Measurements from ENCODE around the gene ARHGAP22. TPM values are rescaled to one million over a fixed set of nuclear protein-coding genes. Genes with fewer than 3 reads are reported as not detected.

Gene ARHGAP22
- total and polyA plus RNA-seq, 2 experiments from 2014 or later: 41.9 to 44.4 TPM

- in situ Hi-C loops (cut with MboI): no loop called here
- Histone ChIP-seq H3K27ac (no peak overlapping the region), H3F3A (ENCODE audit: insufficient read depth) (0 out of 2 replicates have a peak, but pooled peaks cover 2% of the 10 kb centered on the region), H3K4me1 (ENCODE audit: insufficient read depth) (no peaks in the 10 kb centered on the region), H3K4me3 (no peak overlapping the region), H3K27me3 (replicated peaks; ENCODE audit: insufficient read depth) (no peaks in the 10 kb centered on the region), H3K4me2 (ENCODE audit: unreplicated experiment) (no peak overlapping the region), H3K9ac (no peak overlapping the region), H3K79me2 (ENCODE audit: insufficient read depth) (peaks cover 97% of the 10 kb centered on the region), H2AFZ (no peak overlapping the region), H4K20me1 (ENCODE audit: insufficient read depth) (peaks cover 29% of the 10 kb centered on the region), H3K9me3 (ENCODE audit: low read depth) (no peaks in the 10 kb centered on the region), H3K9me2 (ENCODE audit: insufficient read depth) (no peaks in the 10 kb centered on the region), H3K36me3 (ENCODE audit: low read depth) (peaks cover 3% of the 10 kb centered on the region; the same call in 1 of the 2 replicates)
- DNase-seq: no peak
- WGBS, 2 experiments (ENCODE audit: low coverage in 1 of 2, low lambda C conversion rate in 2 of 2, missing lambda C conversion rate in 2 of 2): 96 to 97% methylated on average over 17 of the region's 17 CpGs
- TF ChIP-seq EZH2phosphoT487 (IDR thresholded peaks at IDR 0.05; ENCODE audit: insufficient read depth, low read depth) (no peak), EZH2 (IDR thresholded peaks at IDR 0.05; ENCODE audit: insufficient read depth, poor library complexity, severe bottlenecking) (no peak)
Observed at GRCh38 chr10:48508791-48509772, 95.8 kb downstream of the ARHGAP22 start.

- Histone ChIP-seq H3K79me2 (ENCODE audit: insufficient read depth) (peaks cover 97% of the 10 kb centered on the region), H3K27me3 (replicated peaks; ENCODE audit: insufficient read depth) (no peaks in the 10 kb centered on the region), H3K27ac (no peak overlapping the region), H3K4me2 (ENCODE audit: unreplicated experiment) (no peak overlapping the region), H3F3A (ENCODE audit: insufficient read depth) (no peaks in the 10 kb centered on the region), H2AFZ (no peak overlapping the region), H4K20me1 (ENCODE audit: insufficient read depth) (peaks cover 24% of the 10 kb centered on the region), H3K4me1 (ENCODE audit: insufficient read depth) (no peaks in the 10 kb centered on the region), H3K36me3 (ENCODE audit: low read depth) (no peaks in the 10 kb centered on the region), H3K9ac (no peak overlapping the region), H3K9me3 (ENCODE audit: low read depth) (no peaks in the 10 kb centered on the region), H3K9me2 (ENCODE audit: insufficient read depth) (no peaks in the 10 kb centered on the region), H3K4me3 (no peak overlapping the region)
- in situ Hi-C loops (cut with MboI): no loop called here
- TF ChIP-seq EZH2 (IDR thresholded peaks at IDR 0.05; ENCODE audit: insufficient read depth, poor library complexity, severe bottlenecking): no peak
- no peak for TF ChIP-seq EZH2phosphoT487 (IDR thresholded peaks at IDR 0.05; ENCODE audit: insufficient read depth, low read depth)
- DNase-seq: peak; percentile 34
- WGBS, 2 experiments (ENCODE audit: low coverage in 1 of 2, low lambda C conversion rate in 2 of 2, missing lambda C conversion rate in 2 of 2): 72 to 79% methylated on average over 6 to 7 of the region's 7 CpGs
Observed at GRCh38 chr10:48507933-48508790, 96.7 kb downstream of the ARHGAP22 start.

DNA sequence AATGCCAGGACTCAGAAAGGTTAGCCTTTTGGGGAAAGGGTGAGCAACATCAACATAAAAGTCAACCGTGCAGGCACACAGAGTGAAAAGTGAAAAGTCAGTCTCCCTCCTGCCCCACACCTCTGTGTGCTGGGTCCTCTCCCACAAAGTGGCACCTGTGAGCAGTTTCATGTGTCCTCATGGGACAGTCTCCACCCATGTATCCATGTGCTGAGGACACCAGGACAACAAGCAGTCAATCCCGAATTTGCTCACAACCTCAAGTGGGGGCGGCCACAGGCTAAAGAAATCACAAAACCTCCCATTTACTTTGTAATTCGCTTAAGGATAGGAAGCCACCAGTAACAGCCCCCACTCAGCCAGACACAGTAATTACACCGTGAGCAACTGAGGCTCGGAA, 97.4 kb downstream of the ARHGAP22 start:
- H3K9me2 ChIP-seq (ENCODE audit: insufficient read depth): no peaks in the 10 kb centered on the region
- in situ Hi-C loops (cut with MboI): no loop called here
- TF ChIP-seq EZH2phosphoT487 (IDR thresholded peaks at IDR 0.05; ENCODE audit: insufficient read depth, low read depth) (no peak), EZH2 (IDR thresholded peaks at IDR 0.05; ENCODE audit: insufficient read depth, poor library complexity, severe bottlenecking) (no peak)
- H3K9me3 ChIP-seq (ENCODE audit: low read depth): no peaks in the 10 kb centered on the region
- DNase-seq: no peak
- H3F3A ChIP-seq (ENCODE audit: insufficient read depth): no peaks in the 10 kb centered on the region
- H3K27me3 ChIP-seq (replicated peaks; ENCODE audit: insufficient read depth): no peaks in the 10 kb centered on the region
- no peaks in the 10 kb centered on the region for H3K36me3 ChIP-seq (ENCODE audit: low read depth)
- no peak overlapping the region for H3K4me3 ChIP-seq
- H3K9ac ChIP-seq: no peak overlapping the region
- no peak overlapping the region for H3K27ac ChIP-seq
- WGBS, 2 experiments (ENCODE audit: low coverage in 1 of 2, low lambda C conversion rate in 2 of 2, missing lambda C conversion rate in 2 of 2): 52 to 58% methylated on average over 6 of the region's 6 CpGs
- no peak overlapping the region for H3K4me2 ChIP-seq (ENCODE audit: unreplicated experiment)
- no peak overlapping the region for H2AFZ ChIP-seq
- peaks cover 97% of the 10 kb centered on the region for H3K79me2 ChIP-seq (ENCODE audit: insufficient read depth)
- H4K20me1 ChIP-seq (ENCODE audit: insufficient read depth): peaks cover 17% of the 10 kb centered on the region
- no peaks in the 10 kb centered on the region for H3K4me1 ChIP-seq (ENCODE audit: insufficient read depth)
